Mesenteric fat pad (tissue), 1 donor: ENCODE data around the gene F2. TPM values are rescaled to one million over a fixed set of nuclear protein-coding genes. Genes with fewer than 3 reads are reported as not detected.

ENCODE experiments used
- DNase-seq: peaks from one replicate; pipeline ENCODE4 v3.0.0-alpha.2; 2020; ENCODE audit warnings: low spot score
- microRNA-seq: library from miRNA; unstranded; fragments of <30 nt; microRNA quantifications from one replicate; pipeline ENCODE4 v1.2.0, GENCODE V29; 2020; ENCODE audit warnings: borderline number of aligned reads
- total RNA-seq: library from RNA; stranded (reverse); fragmentation: NEBNext Ultra II Directional; extraction: Animal tissue kit (Norgen Biotek cat#: 25700); gene quantifications from one replicate; pipeline ENCODE4 v1.2.1, GENCODE V29; 2021
- donor health status: DM: yes; HTN: yes; CAD: no.

F2 gene
- total RNA-seq, 1 donor from 2014 or later: not detected

DNA sequence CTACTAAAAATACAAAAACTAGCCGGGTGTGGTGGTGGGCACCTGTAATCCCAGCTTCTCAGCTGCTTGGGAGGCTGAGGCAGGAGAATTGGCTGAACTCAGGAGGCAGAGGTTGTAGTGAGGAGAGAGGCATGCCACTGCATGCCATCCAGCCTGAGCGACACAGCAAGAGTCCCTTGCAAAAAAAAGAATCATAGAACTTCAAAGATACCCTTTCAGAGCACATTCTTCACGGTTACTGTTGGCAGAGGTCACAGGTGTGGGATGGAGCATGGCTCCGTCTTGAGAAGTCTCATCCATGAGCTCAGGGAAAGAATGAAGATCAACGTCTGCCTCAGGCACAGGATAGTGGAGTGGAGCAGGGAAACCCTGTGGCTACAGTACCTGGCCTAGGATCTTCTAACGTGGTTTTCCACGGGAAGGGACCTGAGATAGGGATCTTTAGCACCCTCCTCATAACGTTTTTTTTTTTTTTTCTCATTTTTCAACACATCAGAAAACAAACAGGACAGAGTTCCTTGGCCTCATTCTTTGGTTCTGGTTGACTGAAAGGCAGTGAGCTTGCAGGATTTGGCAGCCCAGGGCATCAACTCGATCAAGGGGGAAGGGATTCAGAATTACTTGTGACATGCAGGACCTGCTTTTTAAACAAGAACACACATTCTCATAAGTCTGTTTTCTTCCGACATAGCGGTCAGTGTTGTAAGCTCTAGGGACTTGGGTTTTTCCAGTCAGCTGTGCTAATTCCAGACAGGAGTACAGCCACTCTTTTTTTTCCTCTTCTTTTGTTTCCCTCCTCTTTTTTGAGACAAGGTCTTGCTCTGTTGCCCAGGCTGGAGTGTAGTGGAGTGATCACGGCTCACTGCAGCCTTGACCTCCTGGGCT lies 22.8 kb downstream of the F2 start:
- DNase-seq: no peak

DNA sequence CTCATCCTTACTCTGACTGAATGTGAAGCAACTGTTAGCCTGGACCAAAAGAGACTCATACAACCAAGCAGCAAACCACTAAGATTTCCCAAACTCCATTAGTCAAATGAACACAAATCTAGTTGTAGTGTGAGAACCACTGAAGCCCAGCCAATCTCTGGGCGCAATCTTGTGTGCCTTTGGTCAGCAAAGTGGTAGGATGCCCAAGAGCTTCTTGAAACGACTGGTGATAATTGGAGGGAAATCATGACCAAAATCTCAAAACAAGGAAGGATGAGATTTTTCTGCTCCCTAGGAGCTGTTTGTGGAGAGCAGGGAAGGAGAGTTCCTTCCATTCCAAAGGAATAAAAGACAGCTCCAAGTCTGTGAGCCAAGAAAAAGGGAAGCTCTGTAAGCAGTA lies 24.0 kb downstream of the F2 start:
- DNase-seq: no peak

DNA sequence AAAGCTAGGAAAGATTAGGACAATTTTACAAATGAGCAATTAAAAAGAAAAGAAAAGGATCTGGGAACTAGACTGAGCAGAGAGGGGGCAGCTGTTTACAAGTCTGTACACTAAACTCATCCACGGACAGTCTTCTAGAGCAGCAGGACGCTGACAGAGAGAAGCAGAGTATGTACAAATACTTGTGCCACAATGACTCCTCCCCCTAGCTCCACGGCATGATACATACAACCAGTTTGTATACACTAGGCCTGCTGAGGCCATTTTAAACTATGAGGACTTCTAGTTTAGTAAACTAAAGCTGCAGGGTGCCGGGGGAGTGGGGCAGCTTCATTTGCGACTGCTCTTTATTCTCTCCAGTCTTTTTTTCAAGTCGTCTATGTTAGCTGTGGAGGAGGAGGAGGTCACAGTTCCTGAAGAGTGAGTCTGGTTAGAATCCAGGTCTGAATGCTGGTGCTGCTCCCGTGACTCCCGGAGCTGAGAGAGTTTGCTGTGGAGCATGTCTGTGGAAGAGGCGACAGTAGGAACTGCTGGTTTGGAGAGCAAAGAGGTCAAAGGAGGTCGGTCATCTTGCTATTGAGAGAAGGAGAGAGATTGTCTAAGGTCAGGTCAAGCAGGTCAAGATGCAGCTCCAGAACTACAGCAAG lies 24.8 kb downstream of the F2 start:
- DNase-seq: peak; percentile 47

DNA sequence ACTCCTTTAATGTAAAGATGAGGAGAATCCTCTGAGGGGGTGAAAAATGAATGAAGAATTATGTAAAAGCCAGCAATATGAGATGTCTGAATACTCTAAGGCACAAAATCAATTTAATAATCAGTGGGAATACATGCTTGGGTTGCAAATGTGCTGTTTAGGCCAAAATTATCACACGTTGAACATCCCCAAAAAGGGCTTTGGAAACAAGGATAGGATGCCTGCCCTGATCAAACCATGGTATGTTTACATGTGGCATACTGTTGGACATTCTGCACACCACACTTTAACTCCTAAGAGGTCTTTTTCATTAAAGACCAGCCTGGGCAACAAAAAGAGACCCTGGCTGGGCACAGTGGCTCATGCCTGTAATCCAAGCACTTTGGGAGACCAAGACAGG lies 26.3 kb downstream of the F2 start:
- no peak for DNase-seq

DNA sequence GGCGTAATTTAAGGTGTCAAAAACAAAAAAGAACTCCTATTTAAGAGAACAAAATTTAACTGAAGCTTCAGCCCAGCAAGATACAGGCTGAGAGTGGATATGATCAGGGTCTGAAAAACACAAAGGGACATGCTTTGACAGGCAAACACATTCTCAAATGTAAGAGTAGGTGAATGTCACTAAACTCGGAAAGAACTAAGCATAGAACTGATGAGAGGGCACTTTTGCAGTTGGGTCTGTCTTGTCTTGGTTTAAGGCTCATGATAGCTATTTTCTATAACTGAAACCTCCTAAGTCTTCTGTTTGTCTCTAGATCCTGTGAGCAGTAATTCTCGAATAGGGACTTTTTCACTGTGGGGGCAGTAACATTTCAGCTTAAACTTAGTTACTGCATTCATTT lies 27.0 kb downstream of the F2 start:
- no peak for DNase-seq

DNA sequence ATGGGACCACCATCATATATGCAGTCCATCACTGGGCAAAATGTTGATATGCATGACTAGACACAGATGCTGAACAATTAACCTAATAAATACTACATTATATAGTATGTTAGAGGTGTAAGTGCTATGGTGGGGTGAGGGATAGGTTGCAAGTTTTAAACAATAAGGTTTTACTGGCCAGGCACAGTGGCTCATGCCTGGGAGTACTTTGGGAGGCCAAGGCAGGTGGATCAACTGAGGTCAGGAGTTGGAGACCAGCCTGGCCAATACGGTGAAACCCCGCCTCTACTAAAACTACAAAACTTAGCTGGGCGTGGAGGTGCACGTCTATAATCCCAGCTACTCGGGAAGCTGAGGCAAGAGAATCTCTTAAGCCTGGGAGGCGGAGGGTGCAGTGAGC lies 28.1 kb downstream of the F2 start:
- DNase-seq: peak; percentile 68

DNA sequence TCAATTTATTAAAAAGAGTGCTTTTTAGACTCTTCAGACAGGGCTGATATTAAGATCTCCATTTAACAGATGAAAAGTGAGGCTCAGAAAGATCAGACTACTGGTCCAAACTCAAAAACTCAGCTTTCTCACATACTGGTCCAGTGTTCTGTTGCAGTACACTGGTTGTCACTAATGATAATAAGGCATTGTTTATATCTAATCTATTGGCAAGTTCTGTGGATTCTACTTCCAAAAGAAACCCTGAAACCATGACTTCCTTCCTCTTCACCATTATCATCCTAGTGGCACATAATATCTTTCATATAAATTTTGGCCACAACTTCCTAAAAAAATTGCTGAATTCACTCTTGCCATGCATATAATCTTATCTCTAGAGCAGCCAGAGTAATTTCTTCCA lies 36.9 kb downstream of the F2 start:
- no peak for DNase-seq

DNA sequence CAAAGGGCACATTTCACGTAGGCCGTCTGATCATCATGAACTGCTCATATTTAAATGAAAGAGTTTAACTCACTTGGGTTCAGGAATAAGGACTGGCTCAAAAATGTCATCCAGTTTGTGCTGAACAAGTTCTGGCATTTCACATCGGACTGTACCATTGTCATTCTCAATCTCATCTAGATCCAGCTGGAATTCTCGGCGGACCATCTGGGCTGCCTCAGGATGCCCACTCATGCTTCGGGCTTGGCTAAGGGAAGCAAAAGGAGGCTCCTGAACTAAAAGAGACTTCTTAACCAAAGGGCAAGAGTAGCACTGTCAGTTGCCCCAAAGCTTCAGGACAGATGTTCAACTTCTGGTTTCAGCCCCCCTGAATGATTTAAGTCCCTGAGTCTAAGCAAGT lies 40.2 kb downstream of the F2 start:
- DNase-seq: no peak

DNA sequence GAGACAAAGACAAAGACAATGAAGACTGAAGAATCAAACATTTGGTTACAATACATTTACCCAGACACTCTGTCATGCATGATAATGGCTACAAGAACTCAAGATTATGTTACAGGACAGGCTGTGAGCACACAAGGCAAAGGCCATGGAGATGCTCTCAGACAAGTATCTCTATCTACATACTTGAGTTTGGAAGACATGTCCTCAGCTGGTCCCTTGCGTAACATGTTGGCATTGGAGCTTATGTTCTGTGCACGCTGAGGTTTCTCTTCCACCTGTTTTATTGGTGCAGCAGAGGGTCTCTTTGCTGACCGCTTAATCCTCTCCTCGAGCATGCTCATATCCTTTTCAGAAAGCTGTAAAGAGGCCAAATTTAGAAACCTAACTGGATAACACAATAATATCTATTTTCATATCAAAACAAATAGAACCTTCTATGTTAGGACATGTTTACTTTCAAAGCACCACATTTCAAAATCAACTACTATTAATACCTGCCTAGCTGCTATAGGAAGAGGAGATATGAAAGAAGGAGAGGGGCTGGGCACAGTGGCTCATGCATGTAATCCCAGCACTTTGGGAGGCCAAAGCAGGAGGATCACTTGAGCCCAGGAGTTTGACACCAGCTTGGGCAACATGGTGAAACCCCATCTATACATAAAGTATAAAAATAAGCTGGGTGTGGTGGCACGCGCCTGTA lies 41.6 kb downstream of the F2 start:
- DNase-seq: no peak

DNA sequence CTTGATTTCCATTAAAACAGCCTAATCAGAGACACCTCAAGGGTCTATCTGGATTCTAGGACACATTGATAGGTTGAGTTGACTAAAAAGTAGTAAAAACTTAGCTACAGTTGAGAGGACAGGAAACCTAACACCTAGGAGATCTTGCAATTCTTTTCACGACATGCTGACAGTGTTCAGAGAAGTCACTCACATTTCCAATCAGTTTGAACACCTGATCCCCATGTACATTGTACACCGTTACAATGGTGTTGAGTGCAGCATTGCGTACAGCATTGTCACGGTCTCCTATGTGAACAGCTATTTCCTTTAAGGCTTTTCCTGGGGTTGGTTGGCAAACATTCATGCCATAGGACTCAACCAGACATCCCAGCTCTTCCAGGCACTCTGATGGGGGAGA lies 42.8 kb downstream of the F2 start:
- no peak for DNase-seq

DNA sequence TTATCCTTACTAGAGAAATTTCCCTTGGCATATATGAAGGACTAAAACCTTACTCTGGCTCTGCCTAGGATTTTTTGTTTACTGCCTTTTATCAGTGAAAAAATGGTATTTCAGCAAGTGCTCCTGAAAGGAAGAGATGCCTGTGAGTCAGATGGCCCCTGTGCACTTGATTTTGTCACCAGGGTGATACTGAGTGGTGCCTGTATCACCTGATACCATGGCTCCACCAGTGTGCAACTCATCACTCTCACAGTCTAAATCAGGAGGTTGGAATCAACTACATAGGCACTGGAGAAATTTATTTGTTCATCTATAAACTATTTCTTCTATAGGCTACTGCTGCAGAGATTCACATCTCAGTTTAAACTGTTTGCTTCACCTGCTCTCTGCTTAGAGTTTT lies 43.2 kb downstream of the F2 start:
- no peak for DNase-seq

DNA sequence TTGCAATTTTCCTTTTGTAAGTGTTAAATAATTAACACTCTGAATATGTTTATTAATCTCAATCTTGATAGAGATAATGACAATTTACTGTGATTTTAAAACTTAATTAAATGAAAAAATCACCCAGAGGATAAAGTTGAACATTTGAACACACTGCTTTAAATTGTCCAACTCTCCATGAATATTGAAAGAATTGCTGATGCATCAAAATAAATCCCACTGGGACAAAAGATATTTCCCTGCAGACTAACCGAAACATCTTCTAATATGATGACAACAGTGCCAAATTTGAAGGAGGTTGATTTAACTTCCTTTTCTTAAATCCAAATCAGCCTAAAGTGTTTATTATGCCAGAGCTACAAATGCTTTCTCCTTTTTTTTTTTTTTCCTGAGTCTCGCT lies 47.6 kb downstream of the F2 start:
- DNase-seq: no peak

DNA sequence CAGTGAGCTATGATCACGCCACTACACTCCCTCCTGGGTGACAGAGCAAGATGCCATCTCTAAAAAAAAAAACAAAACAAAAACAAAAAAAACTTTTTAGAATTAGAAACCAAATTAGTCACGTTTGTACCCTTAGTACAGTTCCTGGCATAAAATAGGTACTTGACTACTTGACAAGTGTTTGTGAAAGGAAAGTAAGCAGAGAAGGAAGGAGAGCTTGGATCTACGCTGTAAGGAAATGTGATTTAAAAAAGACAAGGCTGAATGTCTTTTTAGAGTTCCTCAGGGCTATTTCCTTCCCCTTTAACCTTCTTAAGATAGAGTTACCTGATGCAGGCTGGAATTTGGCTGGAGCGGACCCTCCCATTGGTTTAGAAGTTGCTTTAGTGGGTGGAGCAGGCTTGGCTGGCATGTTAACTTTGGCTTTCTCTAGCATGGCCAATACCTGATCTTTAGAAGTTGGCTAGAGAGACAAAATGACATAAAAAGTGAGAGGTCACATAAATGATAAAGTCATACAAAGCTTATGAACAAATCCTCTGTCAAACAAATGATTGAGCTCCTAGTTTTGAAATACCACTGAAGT lies 50.7 kb downstream of the F2 start:
- DNase-seq: no peak

DNA sequence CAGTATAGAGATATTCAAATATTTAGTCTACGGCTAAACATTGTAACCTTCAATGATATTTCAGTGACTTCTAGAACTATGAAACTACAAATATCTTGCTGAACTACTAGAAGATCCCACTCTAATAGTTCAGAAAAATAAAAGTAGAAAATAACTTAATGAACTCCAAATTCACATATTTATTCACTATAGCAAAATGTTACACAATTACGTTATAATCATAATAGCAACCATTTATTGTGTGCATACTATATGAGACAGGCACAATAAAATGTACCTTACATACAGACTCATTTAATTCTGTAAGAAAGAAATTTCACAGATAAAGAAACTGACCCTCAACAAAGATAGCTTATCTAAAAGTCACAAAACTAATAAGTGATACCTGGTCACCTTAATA lies 57.9 kb downstream of the F2 start:
- no peak for DNase-seq

DNA sequence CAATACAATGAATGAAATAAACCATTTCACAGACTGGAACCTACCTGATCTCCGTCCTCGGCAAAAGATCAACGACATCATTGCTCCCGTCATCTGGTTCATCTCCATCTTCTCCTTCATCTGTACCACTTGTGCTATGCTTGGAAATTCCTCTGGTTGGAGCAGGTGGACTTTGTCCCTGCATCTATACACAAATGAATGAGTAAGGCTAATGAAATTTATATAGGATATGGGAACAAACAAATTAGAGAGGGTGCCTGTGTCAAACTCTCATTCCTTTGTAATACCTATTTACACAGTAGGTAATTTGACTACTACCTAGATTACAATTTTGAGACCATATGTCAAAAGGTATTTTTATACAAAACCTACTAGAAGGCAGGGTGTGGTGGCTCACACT lies 59.4 kb downstream of the F2 start:
- DNase-seq: no peak

Small RNAs within 50 kb of the gene (microRNA-seq; reads per million reads assigned to microRNA genes)
- not detected for gene MIR5582

Other genes starting within 250 kb of the F2 start
- gene AMBRA1, start 125.2 kb upstream of the F2 start, total RNA-seq: 22.3 TPM
- gene HARBI1, start 102.0 kb upstream of the F2 start, total RNA-seq: 4.9 TPM
- gene ATG13, start 101.7 kb upstream of the F2 start, total RNA-seq: 49.7 TPM
- 103 TPM for gene ARHGAP1, start 18.6 kb upstream of the F2 start, total RNA-seq
- gene ZNF408, start 18.2 kb upstream of the F2 start, total RNA-seq: 5.8 TPM
- gene CKAP5, start 127.1 kb downstream of the F2 start, total RNA-seq: 54.4 TPM
- gene LRP4, start 199.3 kb downstream of the F2 start, total RNA-seq: 3.1 TPM
- 15.3 TPM for gene CSTPP1, start 217.5 kb downstream of the F2 start, total RNA-seq